ENCODE results near the gene TMC4.
A peak's percentile ranks its signal among the peaks of the same experiment; 100 is the strongest.
"Not testable (repeated sequence)": the region's sequence is repeated elsewhere in the genome, so short reads cannot be mapped to it uniquely, and the experiment has no call there.

The TMC4 gene

DNA sequence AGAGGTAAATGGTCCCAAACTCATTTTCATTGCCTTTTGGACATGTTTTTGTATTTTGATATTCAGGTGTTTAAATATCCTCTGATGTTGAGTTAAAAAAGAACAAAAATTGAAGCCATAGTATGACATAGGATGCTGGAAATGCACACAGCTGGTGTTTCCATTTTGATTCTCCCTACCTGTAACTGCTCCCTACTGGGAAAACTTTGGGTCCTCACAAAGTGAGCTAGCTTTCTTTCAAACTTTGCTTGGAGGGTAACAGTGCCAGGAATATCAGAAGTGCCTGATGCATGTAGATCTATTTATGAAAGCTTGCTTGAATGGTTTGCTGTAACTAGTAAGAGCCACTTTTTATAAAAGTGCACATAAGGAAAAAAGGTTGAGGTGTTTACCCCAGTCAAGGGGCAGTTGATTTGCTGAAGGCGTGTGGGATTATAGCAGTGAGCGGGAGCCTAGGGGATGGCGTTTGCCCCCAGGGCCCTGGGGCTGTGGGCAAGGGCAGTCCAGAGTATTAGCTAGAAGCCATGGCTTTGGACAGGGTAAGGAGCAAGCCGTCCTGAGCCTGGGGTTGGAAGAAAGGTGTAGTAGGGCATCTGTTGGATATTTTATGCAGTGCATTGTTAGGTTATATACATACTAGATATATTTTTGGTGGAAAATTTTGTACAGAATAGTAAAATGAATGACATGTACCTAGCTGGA, 32.0 kb upstream of the TMC4 start:
- no peak for DNase-seq (ENCODE audit: low read depth)

- DNase-seq (ENCODE audit: low read depth): no peak
Observed at GRCh38 chr19:54203151-54203611, 30.2 kb upstream of the TMC4 start.

GRCh38 chr19:54201980-54202379, 29.0 kb upstream of the TMC4 start:
- no peak for DNase-seq (ENCODE audit: low read depth)

DNA sequence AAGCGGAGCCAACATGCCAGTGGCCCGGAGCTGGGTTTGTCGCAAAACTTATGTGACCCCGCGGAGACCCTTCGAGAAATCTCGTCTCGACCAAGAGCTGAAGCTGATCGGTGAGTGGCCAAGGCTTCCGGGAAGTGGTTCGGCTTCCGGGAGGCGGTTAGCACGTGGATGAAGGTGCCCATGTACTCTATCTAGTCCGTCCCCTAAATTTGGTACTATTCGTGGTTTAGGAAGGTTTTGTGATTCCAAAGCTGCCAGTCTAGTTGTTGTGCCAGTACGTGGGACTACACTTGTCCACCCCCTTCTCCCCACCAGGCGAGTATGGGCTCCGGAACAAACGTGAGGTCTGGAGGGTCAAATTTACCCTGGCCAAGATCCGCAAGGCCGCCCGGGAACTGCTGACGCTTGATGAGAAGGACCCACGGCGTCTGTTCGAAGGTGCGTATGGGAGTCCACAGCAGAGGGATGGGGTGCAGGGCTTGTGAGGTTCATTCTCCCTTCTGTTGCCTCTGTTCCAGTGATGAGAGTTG, 28.3 kb upstream of the TMC4 start:
- no peak for DNase-seq (ENCODE audit: low read depth)

DNA sequence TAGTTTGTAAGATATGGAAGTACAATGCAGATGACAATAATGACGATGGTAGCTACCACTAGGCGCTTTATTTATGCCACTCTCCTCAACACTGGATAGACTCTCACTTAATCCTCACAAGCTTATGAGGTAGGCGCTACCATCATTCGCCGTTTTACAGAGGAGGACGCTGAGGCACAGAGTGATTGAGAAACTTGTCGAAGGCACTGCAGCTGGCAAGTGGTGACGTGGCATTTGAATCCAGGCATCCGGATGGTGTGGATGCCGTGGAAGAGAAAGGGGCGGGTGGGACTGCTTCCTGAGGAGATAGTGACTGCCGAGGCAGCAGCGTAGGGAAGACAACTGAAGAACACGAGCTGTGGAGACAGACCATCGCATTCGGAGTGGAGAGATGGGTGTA, 26.4 kb upstream of the TMC4 start:
- no peak for DNase-seq (ENCODE audit: low read depth)

DNA sequence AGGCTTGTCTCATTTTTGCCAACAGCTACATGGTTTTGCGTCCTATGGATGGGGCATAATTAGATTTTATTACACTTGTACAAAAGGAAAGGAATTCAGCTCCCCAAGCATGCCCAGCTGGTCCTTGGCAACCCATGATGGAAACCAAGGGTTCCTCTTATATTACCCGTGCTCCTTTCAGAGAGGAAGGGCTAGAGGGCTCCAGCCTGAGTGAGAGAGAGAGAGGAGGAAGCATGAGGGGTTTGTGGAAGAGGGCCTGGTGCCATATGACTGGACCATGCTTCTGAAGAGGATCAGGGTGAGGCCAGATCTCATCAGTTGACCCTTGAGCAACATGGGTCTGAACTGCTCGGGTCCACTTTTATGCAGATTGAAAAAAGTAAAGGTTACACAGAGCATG, 24.2 kb upstream of the TMC4 start:
- DNase-seq (ENCODE audit: low read depth): no peak

- DNase-seq (ENCODE audit: low read depth): no peak
Observed at GRCh38 chr19:54196536-54196935, 23.6 kb upstream of the TMC4 start.

- DNase-seq (ENCODE audit: low read depth): not testable (repeated sequence)
Observed at GRCh38 chr19:54194463-54194862, 21.5 kb upstream of the TMC4 start.

- no peak for DNase-seq (ENCODE audit: low read depth)
Observed at GRCh38 chr19:54193011-54193410, 20.1 kb upstream of the TMC4 start.

DNA sequence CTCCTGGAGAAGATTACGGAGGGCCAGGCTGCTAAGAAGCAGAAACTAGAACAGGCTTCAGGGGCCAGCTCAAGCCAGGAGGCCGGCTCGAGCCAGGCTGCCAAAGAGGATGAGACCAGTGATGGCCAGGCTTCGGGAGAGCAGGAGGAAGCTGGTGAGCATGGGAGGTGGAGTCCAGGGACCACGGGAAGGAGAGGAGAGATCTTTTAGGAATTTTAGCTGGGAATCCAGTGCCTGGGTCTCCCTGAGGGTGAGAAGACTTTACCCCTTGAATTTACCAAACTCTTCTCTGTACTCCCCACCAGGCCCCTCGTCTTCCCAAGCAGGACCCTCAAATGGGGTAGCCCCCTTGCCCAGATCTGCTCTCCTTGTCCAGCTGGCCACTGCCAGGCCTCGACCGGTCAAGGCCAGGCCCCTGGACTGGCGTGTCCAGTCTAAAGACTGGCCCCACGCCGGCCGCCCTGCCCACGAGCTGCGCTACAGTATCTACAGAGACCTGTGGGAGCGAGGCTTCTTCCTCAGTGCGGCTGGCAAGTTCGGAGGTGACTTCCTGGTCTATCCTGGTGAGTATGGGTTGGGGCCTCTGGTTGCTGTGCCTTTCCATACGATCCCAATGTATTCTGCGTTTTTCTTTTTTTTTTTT, 19.0 kb upstream of the TMC4 start:
- no peak for DNase-seq (ENCODE audit: low read depth)

DNA sequence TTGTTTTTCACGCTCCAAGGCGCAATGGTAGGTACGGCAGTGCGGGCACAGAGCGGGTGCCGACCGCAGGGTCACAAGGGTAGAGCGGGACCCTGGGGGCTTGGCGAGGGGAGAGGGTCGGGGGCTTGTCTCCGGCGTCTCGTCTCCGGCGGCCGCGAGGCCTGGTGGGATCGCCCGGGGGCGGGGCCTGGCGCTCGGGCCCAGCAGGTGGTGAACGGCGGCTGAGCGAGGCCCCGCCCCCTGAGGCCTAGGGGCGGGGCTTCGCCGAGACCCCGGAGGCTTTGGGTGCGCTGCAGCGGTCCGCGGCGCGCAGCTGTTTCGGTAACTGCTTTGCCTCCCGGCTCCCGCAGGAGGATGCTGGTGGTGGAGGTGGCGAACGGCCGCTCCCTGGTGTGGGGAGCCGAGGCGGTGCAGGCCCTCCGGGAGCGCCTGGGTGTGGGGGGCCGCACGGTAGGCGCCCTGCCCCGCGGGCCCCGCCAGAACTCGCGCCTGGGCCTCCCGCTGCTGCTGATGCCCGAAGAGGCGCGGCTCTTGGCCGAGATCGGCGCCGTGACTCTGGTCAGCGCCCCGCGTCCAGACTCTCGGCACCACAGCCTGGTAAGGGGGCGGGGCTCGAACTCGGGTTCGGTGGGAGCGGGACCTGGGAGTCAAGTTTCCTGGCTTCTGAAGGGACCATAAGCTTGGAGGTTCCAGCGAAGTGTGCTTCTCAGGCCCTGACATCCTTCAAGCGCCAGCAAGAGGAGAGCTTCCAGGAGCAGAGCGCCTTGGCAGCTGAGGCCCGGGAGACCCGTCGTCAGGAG, 18.3 kb upstream of the TMC4 start, which contains the start of gene TSEN34:
Gene TSEN34 (plus strand): TSS at position 298 of the 800 bp plus-strand sequence. CDS start 57 bp downstream, at position 355.
- peak; percentile 64 for DNase-seq (ENCODE audit: low read depth)

DNA sequence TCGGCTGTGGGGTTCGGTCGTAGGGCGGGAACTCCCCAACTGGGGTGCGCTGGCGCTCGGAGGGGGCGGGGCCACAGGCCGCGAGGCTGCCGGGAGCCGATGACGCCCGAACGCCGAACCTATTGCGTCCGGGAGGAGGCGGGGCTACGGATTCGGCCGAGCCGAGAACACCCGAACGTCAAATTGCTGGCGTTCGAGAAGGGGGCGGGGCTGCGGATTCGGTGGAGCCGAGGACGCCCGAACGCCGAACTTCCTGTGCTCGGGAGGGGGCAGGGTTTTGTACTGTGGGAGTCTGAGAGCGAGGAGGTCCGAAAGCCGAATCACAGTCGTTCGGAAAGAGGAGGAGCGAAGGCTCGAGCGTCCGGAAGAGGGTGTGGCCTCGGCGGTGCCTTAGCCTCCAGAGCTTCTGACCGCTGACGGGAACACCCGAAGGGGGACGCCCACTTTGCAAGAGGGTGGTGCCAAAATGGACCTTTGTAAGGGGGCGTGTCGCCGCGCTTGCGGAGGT, 17.6 kb upstream of the TMC4 start:
- DNase-seq (ENCODE audit: low read depth): peak; percentile 99

DNA sequence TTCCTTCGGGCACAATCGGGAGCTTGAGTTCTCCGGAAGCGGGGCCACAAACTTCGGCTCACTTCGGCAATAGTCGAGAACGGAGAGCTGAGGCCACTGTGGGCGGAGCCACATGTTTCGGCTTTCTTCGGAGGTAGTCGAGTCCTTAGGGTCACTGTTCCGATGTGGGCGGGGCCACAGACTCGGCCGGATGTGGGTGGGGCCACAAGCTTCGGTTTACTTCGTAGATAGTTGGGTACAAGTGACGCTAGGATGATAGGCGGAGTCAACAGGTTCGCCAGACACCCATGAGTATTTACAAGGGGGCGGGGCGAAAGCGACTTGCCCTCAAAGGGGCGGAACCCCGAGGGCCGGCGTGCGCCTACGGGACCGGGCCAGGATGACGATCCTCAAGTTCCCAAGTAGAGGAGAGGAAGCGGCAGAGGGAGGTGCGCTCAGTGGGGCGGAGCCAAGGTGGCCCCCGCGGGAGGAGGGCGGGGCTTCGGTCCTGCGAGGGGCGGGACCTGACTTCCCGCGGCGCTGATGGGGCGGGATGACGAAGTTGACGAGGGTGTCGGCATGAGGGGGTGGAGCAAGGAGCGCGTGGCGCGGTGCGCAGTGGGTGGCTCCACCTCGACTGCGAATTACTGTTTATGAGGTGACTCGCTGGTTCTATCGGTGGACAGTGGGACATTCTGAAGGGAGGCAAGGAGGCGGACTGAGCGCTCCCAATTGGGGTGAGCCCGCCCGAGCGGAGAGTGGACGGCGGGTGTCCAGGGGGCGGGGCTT, 17.0 kb upstream of the TMC4 start:
- peak; percentile 100 for DNase-seq (ENCODE audit: low read depth)

DNA sequence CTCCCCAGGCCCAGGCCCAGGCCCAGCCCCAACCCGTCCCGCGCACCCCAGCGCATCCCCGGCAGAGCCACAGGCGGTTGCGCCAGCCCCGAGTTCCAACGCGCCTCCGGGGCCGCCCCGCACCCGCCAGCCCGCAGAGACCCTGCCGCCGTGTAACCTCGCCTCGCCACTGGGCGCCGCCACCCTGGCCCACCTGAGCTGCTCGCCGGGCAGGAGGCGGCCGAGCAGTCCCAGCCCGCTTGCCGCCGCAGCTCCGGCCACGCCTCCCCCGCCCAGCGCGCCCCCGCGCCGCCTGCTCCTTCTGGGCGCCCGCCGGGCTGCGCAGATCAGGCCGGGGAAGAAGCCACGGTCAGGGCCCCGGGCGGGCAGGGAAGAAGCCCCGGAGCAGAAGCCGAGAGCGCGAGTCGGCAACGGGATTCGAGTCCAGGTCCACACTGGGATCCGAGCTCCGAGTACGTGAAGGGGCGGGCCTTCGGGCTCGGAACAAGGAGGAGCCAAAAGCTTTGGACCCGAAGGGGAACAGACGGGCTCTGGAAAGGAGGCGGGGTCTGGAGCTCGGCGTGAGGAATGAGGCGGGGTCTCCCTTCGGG, 16.3 kb upstream of the TMC4 start, which contains the start of gene MBOAT7:
Gene MBOAT7 (minus strand): TSS at position 436 of the 590 bp plus-strand sequence. CDS start 1,072 bp downstream, outside the sequence.
- DNase-seq (ENCODE audit: low read depth): no peak

DNA sequence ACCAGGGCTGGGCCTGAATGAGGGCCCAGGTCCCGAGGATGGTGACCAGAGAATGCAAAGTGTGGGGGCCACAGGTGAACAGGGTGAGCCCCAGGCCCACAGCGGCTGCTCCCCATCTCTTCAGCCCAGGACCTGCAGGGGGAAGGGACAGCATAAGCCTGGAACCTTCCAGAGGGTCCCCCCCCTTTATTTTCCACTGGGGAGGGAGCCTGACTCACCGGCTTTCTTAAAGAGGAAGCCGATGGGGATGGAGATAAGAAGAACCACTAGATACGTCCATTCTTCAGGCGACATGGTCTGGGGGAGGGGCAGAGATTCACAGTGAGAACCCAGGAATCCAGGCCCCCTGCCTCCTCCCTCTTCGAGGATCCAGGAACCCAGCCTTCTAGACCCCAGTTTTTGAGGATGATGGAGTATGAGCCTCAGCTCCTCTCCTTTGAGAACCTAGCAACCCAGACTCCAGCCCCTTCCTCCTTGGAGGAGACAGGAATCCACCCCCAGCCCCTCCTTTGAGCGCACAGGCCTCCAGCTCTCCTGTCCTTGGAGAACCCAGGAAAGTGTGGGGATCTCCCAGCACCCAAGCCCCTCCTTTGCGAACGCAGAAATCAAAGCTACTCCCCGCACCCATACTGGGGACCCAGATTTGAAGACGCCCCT, 15.4 kb upstream of the TMC4 start:
- no peak for DNase-seq (ENCODE audit: low read depth)

DNA sequence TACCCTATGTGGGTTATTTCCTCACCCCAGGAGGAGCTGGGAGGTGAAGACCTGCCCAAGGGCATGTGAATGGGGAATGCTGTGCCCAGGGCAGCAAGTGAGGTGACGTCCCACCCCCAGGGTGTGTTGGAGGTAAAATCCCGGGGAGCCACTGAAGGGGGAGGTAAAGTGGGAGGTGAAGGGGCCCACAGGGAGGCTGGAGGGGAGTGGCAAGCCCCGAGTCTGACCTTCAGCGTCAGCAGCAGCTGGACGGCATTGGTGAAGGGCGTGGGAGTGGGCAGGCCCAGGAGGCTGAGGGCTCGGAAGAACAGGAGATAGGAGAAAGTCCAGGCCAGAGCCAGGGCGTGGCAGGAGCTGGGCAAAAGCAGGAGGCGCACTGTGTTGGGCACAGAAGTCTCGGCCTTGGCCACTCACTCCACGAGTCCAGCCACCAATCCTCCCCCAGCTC, 14.0 kb upstream of the TMC4 start:
- DNase-seq (ENCODE audit: low read depth): no peak

DNA sequence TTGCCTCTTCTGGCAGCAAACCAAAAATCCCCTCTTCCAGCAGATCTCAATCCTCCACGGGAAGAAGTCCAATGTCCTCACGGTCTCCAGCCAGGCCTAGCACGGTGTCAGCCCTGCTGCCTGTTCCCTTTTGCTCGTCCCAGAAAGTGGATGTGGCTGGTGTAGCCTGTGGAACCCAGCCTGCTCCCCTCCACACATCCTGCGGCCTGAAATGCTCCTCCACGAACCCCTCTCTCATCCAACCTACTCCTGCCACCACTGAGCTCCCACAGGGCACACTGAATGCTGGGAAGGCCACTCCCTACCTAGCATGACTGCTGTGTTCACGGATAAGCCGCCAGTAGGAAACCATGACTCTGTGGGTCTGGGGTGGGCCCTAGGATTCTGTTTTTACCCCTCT, 13.4 kb upstream of the TMC4 start:
- no peak for DNase-seq (ENCODE audit: low read depth)

GRCh38 chr19:54183431-54183830, 10.5 kb upstream of the TMC4 start:
- no peak for DNase-seq (ENCODE audit: low read depth)

- DNase-seq (ENCODE audit: low read depth): not testable (repeated sequence)
Observed at GRCh38 chr19:54181894-54182293, 8.9 kb upstream of the TMC4 start.

- no peak for DNase-seq (ENCODE audit: low read depth)
Observed at GRCh38 chr19:54180691-54181091, 7.7 kb upstream of the TMC4 start.
